ENCODE data around the gene PTH1R. TPM values are rescaled to one million over a fixed set of nuclear protein-coding genes. Genes with fewer than 3 reads are reported as not detected.

Gene PTH1R
- polyA plus RNA-seq, 2 of the 4 experiments (the other 2 are of a cell fraction): 0.45 to 0.53 TPM

GRCh38 chr3:46873521-46873920 lies 4.0 kb upstream of the PTH1R start (continued):
- TF ChIP-seq FOSL2 (IDR thresholded peaks at IDR 0.05): no peak
- no peak for TF ChIP-seq FOSL2 (CRISPR knock-in tag; IDR thresholded peaks at IDR 0.05)
- TF ChIP-seq ZSCAN20 (CRISPR knock-in tag; IDR thresholded peaks at IDR 0.05): no peak
- no peak for TF ChIP-seq HEYL (CRISPR knock-in tag; IDR thresholded peaks at IDR 0.05)
- no peak for TF ChIP-seq RFX5 (IDR thresholded peaks at IDR 0.05)

GRCh38 chr3:46874430-46874829 lies 3.1 kb upstream of the PTH1R start:
- Histone ChIP-seq H3K9me3 (no peaks in the 10 kb centered on the region), H3K4me1 (peaks cover 17% of the 10 kb centered on the region), H3K4me3 (no peak overlapping the region), H3K4me2 (no peak overlapping the region), H3K27ac (no peak overlapping the region)
- no peak for TF ChIP-seq RAD21 (conservative IDR thresholded peaks at IDR 0.05 in 1 of 2, IDR thresholded peaks at IDR 0.05 in 1 of 2)
- no peak for TF ChIP-seq ZSCAN20 (CRISPR knock-in tag; IDR thresholded peaks at IDR 0.05)
- no peak for TF ChIP-seq NPAS2 (CRISPR knock-in tag; IDR thresholded peaks at IDR 0.05; ENCODE audit: borderline replicate concordance)
- no peak for TF ChIP-seq POLR2AphosphoS2 (conservative IDR thresholded peaks at IDR 0.05; ENCODE audit: low read length)
- TF ChIP-seq NFE2L2 (conservative IDR thresholded peaks at IDR 0.05; ENCODE audit: low read length): no peak
- no peak for TF ChIP-seq EHF (CRISPR knock-in tag; IDR thresholded peaks at IDR 0.05)
- TF ChIP-seq HOXB13 (CRISPR knock-in tag; IDR thresholded peaks at IDR 0.05; ENCODE audit: low read depth): no peak
- ChIA-PET CTCF (interaction anchor here (2.6 to 7.4 kb wide), 2 partner anchors 7 to 21 kb away, joined by 12 to 45 read pairs; no protein-coding TSS in a partner anchor), POLR2A (no interaction called here)
- ATAC-seq (no peak), FAIRE-seq (no peak), DNase-seq (ENCODE audit: low read depth in 1 of 2, low spot score in 1 of 2) (no peak)
- 88% methylated on average over 3 of the region's 18 CpGs for WGBS (ENCODE audit: missing lambda C conversion rate)

- no peak overlapping the region for H3K4me3 ChIP-seq
- DNase-seq (ENCODE audit: low read depth in 1 of 2, low spot score in 1 of 2) (no peak), FAIRE-seq (no peak), ATAC-seq (no peak)
- TF ChIP-seq TFCP2L1 (CRISPR knock-in tag; IDR thresholded peaks at IDR 0.05) (no peak), POLR2AphosphoS2 (conservative IDR thresholded peaks at IDR 0.05; ENCODE audit: low read length) (no peak), FOSL2 (IDR thresholded peaks at IDR 0.05) (no peak), FOSL2 (CRISPR knock-in tag; IDR thresholded peaks at IDR 0.05) (no peak), E2F6 (IDR thresholded peaks at IDR 0.05; ENCODE audit: borderline replicate concordance, low read depth) (no peak), CHD4 (IDR thresholded peaks at IDR 0.05; ENCODE audit: borderline replicate concordance) (no peak), HOXB13 (CRISPR knock-in tag; IDR thresholded peaks at IDR 0.05; ENCODE audit: low read depth) (no peak), BHLHE40 (IDR thresholded peaks at IDR 0.05; ENCODE audit: low read depth, low read length) (no peak), HMGXB4 (CRISPR knock-in tag; IDR thresholded peaks at IDR 0.05; ENCODE audit: borderline replicate concordance) (no peak), ZNF302 (CRISPR knock-in tag; IDR thresholded peaks at IDR 0.05) (no peak), RFX5 (IDR thresholded peaks at IDR 0.05) (no peak), CHD2 (IDR thresholded peaks at IDR 0.05; ENCODE audit: low read length, partially characterized antibody) (no peak)
- H3K4me1 ChIP-seq: peaks cover 18% of the 10 kb centered on the region
- H3K9me3 ChIP-seq: no peaks in the 10 kb centered on the region
- ChIA-PET CTCF (interaction anchor here (7.4 kb wide), 1 partner anchor 8 kb away, joined by 45 read pairs; no protein-coding TSS in a partner anchor), POLR2A (interaction anchor here (0.5 kb wide), 1 partner anchor 336 kb away, joined by 4 read pairs; no protein-coding TSS in a partner anchor)
- 69% methylated on average over 8 of the region's 9 CpGs for WGBS (ENCODE audit: missing lambda C conversion rate)
- no peak overlapping the region for H3K4me2 ChIP-seq
- no peak overlapping the region for H3K27ac ChIP-seq
Measured at GRCh38 chr3:46875560-46875959, 2.0 kb upstream of the PTH1R start.
